NB4 (cell line): Measurements from ENCODE around the gene GDF10.

Experiments used
- MYC ChIP-seq: IDR thresholded peaks from 2 replicates; pipeline ENCODE4 v1.6.1; 2011; ENCODE audit warnings: low read depth, low read length
- POLR2A ChIP-seq: IDR thresholded peaks from 2 replicates; pipeline ENCODE4 v1.6.1; 2011; ENCODE audit warnings: mild to moderate bottlenecking; ENCODE audit not compliant: insufficient read length; ENCODE audit errors: extremely low read depth
- TF ChIP-seq, protein P1 (sequence below): IDR thresholded peaks from one replicate; pipeline ENCODE4 v1.5.1; 2012; ENCODE audit warnings: low read depth, low read length
- TF ChIP-seq, protein P2 (sequence below): IDR thresholded peaks from 2 replicates; pipeline ENCODE4 v1.6.1; 2011; ENCODE audit warnings: low read depth, low read length

DNA sequence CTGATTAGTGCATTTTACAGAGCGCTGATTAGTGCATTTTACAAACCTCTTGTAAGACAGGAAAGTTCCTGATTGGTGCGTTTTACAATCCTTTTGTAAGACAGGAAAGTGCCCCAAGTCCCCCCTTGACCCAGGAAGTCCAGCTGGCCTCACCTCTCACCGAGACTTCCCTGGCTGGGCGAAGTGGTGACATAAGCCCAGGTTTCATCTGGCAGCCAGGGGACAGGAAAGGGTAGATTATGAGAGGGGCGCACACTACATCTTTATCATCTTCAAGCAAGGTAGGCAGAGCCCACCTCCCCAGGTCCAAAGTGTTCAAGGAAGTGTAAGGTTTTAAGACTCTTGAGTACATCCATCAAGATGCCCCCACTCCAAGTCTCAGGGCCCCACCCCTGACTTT, 5.5 kb upstream of the GDF10 start:
- TF ChIP-seq, protein P1, sequence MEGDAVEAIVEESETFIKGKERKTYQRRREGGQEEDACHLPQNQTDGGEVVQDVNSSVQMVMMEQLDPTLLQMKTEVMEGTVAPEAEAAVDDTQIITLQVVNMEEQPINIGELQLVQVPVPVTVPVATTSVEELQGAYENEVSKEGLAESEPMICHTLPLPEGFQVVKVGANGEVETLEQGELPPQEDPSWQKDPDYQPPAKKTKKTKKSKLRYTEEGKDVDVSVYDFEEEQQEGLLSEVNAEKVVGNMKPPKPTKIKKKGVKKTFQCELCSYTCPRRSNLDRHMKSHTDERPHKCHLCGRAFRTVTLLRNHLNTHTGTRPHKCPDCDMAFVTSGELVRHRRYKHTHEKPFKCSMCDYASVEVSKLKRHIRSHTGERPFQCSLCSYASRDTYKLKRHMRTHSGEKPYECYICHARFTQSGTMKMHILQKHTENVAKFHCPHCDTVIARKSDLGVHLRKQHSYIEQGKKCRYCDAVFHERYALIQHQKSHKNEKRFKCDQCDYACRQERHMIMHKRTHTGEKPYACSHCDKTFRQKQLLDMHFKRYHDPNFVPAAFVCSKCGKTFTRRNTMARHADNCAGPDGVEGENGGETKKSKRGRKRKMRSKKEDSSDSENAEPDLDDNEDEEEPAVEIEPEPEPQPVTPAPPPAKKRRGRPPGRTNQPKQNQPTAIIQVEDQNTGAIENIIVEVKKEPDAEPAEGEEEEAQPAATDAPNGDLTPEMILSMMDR, result no peak
- TF ChIP-seq POLR2A, result no peak
- no peak for TF ChIP-seq MYC
- TF ChIP-seq, protein P2, sequence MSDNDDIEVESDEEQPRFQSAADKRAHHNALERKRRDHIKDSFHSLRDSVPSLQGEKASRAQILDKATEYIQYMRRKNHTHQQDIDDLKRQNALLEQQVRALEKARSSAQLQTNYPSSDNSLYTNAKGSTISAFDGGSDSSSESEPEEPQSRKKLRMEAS, result no peak
